ENCODE measurements around the gene KCNQ2.

DNA sequence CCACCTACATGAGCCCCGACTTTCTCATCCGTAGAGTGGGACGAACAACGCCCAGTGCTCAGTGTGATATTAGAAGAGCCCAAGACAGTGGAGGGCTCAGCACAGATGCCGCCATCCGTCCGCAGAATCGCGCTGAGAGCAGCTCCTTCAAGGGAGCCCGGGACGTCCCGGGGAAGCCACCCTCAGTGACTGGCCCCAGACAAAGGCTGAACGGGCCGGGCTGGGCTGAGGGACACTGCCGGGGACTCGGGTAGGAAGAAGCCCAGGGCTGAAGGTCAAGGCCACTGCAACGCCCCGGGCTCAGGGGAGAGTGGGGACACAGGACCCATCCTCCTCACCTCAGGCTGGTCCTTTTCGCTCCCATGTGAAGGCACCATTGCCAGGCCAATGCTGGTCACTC is 98.5 kb downstream of the KCNQ2 start:
- TF ChIP-seq TAF1 (IDR thresholded peaks at IDR 0.05; ENCODE audit: borderline replicate concordance, low read depth, low read length): no peak
- TF ChIP-seq POLR2AphosphoS5 (IDR thresholded peaks at IDR 0.05; ENCODE audit: low read depth, low read length): no peak
- TF ChIP-seq POLR2A (IDR thresholded peaks at IDR 0.05; ENCODE audit: low read depth, low read length): no peak
